GM19463 (cell line): ENCODE data around the gene PAX6.

Experiments used
- ATAC-seq: cut with Tn5 transposase; IDR thresholded peaks from one replicate; pipeline ENCODE4 v1.9.1; 2021; ENCODE audit warnings: mild to moderate bottlenecking, moderate library complexity; ENCODE audit not compliant: unreplicated experiment

Gene PAX6

GRCh38 chr11:31810779-31811647, at the start of gene PAX6:
Gene PAX6, minus strand, starts transcription at chr11:31811322. Its CDS starts 4,911 bp downstream, at chr11:31806411.
- ATAC-seq: peak; percentile 56

DNA sequence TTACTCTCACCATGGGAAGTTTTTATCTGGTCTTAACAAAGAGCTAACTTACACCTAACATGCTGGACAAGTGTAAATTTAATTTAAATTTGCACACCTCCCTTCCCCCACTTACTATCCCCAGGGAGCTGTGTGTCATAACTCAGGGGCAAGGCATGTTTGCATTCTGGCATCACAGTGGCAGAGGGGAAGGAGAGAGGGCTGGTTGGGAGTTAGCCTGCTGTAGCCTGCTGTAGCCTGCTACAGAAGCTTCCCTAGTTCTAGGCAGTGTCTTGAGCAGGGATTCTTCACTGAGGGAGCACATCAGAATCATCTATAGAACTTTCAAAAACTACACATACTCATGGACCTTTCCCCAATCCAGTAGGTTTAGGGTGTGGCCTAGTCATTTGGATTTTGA, 49.3 kb upstream of the PAX6 start:
- no peak for ATAC-seq

- ATAC-seq: no peak
These were observed 45.1 kb upstream of the PAX6 start for GRCh38 chr11:31856248-31856647.

DNA sequence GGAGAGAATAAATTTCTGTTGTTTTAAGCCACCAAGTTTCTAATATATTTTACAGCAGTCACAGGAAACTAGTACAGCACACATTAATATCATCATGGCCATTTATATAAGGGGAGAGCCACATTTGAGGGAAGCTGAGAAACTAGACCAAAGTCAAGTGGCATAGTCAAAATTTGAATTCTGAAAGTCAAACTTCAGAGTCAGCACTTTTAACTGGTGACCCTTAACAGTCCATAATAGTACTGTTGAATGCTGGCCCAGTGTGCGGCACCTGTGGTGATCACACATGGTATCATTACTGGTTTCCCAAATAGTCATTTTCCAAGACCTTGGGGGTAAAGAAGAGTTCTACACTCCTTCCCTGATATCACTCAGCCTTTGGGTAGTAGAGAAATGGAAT, 44.3 kb upstream of the PAX6 start:
- ATAC-seq: no peak

DNA sequence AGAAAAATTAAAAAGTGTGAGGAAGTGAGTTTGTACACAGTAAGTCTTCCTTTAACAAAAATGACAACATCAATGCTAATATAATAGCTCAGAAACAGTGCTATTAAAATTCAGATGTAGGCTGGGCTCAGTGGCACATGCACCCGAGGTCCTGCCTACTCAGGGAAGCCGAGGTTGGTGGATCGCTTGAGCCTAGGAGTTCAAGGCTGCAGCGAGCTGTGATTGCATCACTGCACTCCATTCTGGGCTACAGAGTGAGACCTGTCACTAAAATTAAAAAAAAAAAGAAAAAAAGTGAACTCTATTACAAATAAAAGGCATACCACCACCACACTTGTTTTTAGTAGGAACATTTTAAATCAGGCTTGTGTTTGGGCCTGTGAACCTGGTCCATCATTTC, 39.2 kb upstream of the PAX6 start:
- ATAC-seq: no peak

GRCh38 chr11:31847761-31848160, 36.6 kb upstream of the PAX6 start:
- ATAC-seq: no peak

DNA sequence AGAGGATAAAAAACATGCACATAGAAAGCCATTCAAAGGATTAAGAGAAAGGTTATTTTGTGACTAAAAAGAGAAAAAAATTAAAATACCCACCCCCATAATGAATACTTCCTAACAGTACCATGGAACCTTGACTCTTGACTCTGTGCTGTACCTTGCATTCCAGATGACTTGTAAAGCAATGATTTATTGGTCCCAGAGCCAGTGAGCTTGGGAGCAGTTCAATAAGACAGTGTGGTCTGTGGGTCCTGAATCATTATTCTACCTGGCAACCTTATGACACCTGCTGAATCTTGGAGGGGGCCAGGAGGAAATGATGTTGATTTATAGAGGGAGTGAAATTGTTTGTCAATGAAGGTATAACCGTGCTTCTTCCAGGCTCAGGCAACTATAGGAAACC, 34.2 kb upstream of the PAX6 start:
- ATAC-seq: no peak

- ATAC-seq: no peak
These were observed 33.2 kb upstream of the PAX6 start for GRCh38 chr11:31844351-31844750.

- no peak for ATAC-seq
These were observed 30.3 kb upstream of the PAX6 start for GRCh38 chr11:31841435-31841834.

DNA sequence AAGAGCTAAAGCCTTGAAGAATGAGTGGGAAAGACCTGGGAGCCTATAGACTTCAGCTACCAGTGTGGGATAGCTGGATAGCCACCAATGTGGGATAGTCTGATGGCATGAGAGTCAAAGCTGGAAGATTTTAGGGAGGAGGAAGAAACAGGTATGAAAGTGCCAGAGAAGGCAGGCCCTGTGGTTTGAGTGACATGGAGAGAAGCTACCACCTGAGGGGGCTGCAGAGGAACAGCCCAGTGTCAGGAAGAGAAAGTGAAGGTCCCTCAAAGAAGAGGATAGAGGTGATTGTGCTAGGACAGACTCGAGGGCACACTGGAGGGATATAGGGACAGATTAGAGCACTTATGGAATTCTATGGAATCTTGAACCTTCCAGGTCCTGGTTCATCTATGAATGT, 23.1 kb upstream of the PAX6 start:
- ATAC-seq: no peak

GRCh38 chr11:31830406-31830805, 19.3 kb upstream of the PAX6 start:
- ATAC-seq: no peak

- no peak for ATAC-seq
These were observed 17.1 kb upstream of the PAX6 start for GRCh38 chr11:31828217-31828616.

DNA sequence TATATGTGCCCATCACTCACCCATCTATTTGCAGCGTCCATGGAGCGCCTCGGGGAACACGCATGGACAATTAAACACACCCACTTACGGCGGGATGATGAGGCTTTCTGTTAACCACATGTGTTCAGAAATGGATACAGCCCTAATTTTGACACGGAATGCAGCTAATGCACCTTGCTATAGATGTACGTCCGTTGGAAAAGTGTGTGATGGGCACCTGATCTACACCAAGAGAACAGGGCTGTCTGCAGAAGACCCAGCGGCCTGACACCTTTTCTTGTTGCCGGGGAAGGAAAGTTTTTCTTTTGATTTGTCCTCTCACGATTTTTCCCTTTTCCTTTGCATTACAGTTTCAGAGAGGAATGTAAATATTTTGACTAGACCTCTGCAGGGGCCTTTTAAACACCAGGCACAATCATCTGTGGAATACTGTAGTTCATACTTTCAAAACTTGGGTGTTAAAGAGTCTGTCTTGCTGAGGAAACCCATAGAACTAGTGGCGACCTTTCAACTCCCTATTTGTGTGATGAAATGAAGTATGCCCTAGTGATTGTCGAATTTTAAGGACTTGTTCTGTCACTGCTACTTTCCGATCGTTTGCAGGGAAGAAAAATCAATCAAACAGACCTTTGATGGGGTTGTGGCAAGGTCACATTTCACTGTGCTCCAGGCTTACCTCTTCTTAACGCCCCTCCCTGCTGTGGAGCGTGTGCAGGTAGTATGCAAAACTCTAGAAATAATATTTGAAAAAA, 16.5 kb upstream of the PAX6 start:
- no peak for ATAC-seq

- ATAC-seq: no peak
These were observed 15.7 kb upstream of the PAX6 start for GRCh38 chr11:31826536-31827438.

GRCh38 chr11:31825838-31826484, 14.8 kb upstream of the PAX6 start:
- ATAC-seq: no peak

DNA sequence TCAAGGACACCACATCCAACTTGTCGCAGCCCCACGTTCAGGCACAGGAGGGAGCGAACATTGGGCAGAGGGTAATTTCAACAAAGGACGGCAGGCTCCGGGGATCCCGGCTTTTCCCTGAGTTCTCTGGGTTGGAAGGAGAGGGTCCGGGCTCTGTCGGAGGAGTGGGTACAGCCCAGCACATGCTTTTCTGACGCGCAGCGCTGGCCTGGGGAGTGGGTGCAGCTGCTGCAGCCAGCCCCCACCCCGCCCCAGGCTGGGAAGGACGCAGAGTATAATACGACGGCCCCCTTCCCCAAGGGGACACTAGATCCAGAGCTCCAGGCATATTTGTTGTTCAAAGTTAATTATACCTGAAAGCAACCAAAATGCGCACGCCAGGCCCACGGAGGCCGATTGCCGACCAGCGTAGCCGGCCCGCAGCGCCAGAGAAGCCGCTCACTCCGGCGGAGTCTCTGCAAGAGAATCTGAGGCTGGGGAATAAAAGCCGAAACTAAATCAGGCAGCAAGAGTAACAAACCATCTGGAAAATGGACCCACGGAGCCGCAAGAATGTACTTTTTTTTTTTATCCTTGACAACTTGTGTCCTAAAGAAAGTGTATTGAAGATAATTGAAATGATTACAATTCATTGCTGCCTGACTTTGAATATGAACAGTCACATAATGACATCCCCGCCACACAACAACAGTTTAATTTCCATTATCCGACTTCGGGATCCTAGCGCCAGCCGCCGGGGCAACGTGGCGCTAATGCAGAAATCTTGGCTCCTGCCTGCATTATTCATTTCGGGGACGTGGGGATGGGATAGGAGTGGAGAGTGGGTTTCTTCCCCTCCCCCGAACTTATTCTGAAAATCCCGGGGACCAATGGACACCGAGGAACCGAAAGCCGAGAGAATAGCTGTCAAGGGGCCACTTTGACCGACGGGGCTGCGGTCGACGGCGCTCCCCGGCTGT, 14.0 kb upstream of the PAX6 start:
- no peak for ATAC-seq

GRCh38 chr11:31824332-31824878, 13.3 kb upstream of the PAX6 start:
- ATAC-seq: no peak

DNA sequence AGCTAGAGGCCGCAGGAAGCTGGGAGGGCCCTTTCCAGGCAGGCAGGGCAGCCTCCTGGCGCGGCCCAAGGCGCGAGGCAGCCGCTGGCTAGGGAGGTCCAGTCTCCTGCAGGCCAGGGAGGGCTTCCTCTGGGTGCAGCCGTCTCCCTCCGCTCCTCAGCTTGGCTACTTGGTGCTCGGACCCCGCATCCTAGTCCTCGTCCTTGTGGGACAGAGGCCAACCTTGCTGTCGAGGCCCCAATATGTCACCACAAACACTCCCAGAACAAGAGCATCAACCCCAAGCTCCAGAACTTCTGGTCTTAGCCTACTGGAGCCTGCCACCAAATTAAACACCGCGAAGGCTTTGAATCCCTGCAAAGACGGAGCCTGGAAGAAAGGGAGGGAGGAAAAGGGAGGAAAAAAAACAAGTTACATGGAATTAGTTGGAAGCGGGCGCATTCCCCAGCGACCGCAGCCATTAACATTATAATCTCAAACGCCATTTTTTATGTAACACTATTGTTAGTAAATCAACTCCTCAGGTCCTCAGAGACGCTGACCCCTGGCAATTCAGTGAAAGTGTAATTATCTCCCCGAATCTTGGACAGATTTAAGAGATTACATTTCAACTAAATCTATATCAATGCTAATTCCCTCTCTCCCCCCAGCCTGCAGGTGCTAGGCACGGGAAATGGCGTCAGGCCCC, 12.7 kb upstream of the PAX6 start:
- no peak for ATAC-seq
